NCI-H146 treated with DMSO at 0.1 percent for 48 hours (cell line): ENCODE results near the gene SPATS2L.

ENCODE experiments used
- DNase-seq: peaks from one replicate; lab custom pipeline; 2025; ENCODE audit not compliant: unreplicated experiment; lab: John Stamatoyannopoulos, UW

SPATS2L gene

GRCh38 chr2:200306196-200306930 lies at the start of gene SPATS2L:
Gene SPATS2L, plus strand, starts transcription at chr2:200306693. Its CDS starts 82,552 bp downstream, at chr2:200389245.
- DNase-seq: peak; percentile 10

GRCh38 chr2:200257570-200257969 lies 48.9 kb upstream of the SPATS2L start:
- DNase-seq: no peak

GRCh38 chr2:200258081-200258480 lies 48.4 kb upstream of the SPATS2L start:
- DNase-seq: no peak

GRCh38 chr2:200258881-200259576 lies 47.5 kb upstream of the SPATS2L start:
- DNase-seq: no peak

- DNase-seq: no peak
These were observed 46.9 kb upstream of the SPATS2L start for GRCh38 chr2:200259577-200259957.

- DNase-seq: no peak
These were observed 44.4 kb upstream of the SPATS2L start for GRCh38 chr2:200262047-200262446.

- DNase-seq: no peak
These were observed 43.2 kb upstream of the SPATS2L start for GRCh38 chr2:200263279-200263678.

- no peak for DNase-seq
These were observed 41.9 kb upstream of the SPATS2L start for GRCh38 chr2:200264631-200265030.

GRCh38 chr2:200266406-200266805 lies 40.1 kb upstream of the SPATS2L start:
- DNase-seq: no peak

GRCh38 chr2:200267350-200267749 lies 39.1 kb upstream of the SPATS2L start:
- no peak for DNase-seq

- DNase-seq: no peak
These were observed 35.8 kb upstream of the SPATS2L start for GRCh38 chr2:200270732-200271131.

GRCh38 chr2:200272320-200272719 lies 34.2 kb upstream of the SPATS2L start:
- DNase-seq: no peak

- DNase-seq: peak; percentile 12
These were observed 32.1 kb upstream of the SPATS2L start for GRCh38 chr2:200274116-200275075.

- DNase-seq: no peak
These were observed 31.0 kb upstream of the SPATS2L start for GRCh38 chr2:200275295-200276013.

GRCh38 chr2:200276472-200276871 lies 30.0 kb upstream of the SPATS2L start:
- no peak for DNase-seq

GRCh38 chr2:200278694-200279316 lies 27.7 kb upstream of the SPATS2L start:
- no peak for DNase-seq

- DNase-seq: no peak
These were observed 26.6 kb upstream of the SPATS2L start for GRCh38 chr2:200279857-200280256.

- no peak for DNase-seq
These were observed 19.9 kb upstream of the SPATS2L start for GRCh38 chr2:200286578-200286977.

GRCh38 chr2:200288670-200289429 lies 17.6 kb upstream of the SPATS2L start:
- DNase-seq: no peak

GRCh38 chr2:200296118-200296517 lies 10.4 kb upstream of the SPATS2L start:
- peak; percentile 7 for DNase-seq
